ENCODE measurements around the gene GOLGA6C. TPM values are rescaled to one million over a fixed set of nuclear protein-coding genes. Genes with fewer than 3 reads are reported as not detected.

GOLGA6C gene
- total RNA-seq, 1 experiment from 2014 or later = not detected

DNA sequence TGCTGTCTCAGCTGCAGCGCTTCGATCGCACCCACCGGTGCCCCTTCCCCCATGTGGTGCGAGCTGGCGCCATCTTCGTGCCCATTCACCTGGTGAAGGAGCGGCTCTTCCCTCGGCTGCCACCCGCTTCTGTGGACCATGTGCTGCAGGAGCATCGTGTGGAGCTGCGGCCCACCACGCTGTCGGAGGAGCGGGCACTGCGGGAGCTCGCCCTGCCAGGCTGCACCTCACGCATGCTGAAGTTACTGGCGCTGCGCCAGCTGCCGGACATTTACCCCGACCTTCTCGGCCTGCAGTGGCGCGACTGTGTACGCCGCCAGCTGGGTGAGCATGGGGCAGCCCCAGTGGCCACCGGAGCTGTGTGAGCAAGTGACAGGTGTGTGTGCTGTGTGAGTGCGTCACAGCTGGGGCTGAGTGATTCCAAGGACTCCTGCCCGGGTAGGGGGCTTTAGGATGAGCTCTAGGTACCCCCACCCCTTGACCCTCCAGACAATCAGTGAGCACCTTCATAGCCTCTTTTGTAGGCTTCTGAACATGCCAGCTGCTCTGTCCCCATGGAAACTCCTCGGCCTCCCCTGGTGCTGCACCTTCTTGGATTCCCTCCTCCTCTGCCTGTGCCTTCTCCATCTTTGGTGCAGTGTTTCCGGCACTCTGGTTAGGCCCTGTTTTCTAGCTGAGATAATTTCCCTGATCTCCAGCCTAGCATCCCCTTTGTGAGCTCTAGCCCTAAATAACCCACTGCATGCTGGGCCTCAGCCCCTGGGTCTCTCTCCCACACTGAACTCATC is 49.4 kb upstream of the GOLGA6C start:
- no peak overlapping the region for H2AFZ ChIP-seq (ENCODE audit: low read length)
- H3T11ph ChIP-seq (ENCODE audit: low read length) = no peak overlapping the region
- TF ChIP-seq, protein P1, sequence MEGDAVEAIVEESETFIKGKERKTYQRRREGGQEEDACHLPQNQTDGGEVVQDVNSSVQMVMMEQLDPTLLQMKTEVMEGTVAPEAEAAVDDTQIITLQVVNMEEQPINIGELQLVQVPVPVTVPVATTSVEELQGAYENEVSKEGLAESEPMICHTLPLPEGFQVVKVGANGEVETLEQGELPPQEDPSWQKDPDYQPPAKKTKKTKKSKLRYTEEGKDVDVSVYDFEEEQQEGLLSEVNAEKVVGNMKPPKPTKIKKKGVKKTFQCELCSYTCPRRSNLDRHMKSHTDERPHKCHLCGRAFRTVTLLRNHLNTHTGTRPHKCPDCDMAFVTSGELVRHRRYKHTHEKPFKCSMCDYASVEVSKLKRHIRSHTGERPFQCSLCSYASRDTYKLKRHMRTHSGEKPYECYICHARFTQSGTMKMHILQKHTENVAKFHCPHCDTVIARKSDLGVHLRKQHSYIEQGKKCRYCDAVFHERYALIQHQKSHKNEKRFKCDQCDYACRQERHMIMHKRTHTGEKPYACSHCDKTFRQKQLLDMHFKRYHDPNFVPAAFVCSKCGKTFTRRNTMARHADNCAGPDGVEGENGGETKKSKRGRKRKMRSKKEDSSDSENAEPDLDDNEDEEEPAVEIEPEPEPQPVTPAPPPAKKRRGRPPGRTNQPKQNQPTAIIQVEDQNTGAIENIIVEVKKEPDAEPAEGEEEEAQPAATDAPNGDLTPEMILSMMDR (conservative IDR thresholded peaks at IDR 0.05) = no peak
- H3K56ac ChIP-seq (ENCODE audit: insufficient read length, low read depth, low read length) = no peak overlapping the region
- H4K8ac ChIP-seq (replicated peaks; ENCODE audit: insufficient read length, low read depth, low read length) = no peak overlapping the region
- no peak overlapping the region for H3K4ac ChIP-seq (ENCODE audit: low read depth, low read length)
- H3K27me3 ChIP-seq (ENCODE audit: insufficient read depth, low read length) = no peaks in the 10 kb centered on the region
- no peak overlapping the region for H2BK12ac ChIP-seq (ENCODE audit: insufficient read length, low read depth, low read length)
- DNase-seq = no peak
- no peak overlapping the region for H3K18ac ChIP-seq (ENCODE audit: insufficient read length, low read depth, low read length)
- H3K23ac ChIP-seq (ENCODE audit: insufficient read length, low read depth, low read length) = no peak overlapping the region
- no peaks in the 10 kb centered on the region for H3K9me3 Mint-ChIP-seq
- H3K27me3 Mint-ChIP-seq (ENCODE audit: low read depth) = no peaks in the 10 kb centered on the region; the same call in 1 of the 2 replicates
- peaks cover 3% of the 10 kb centered on the region for H4K20me1 ChIP-seq (ENCODE audit: control insufficient read depth, insufficient read depth, insufficient read length)
- H4K91ac ChIP-seq (ENCODE audit: insufficient read length, low read depth, low read length) = no peak overlapping the region
- no peak overlapping the region for H2AK5ac ChIP-seq (ENCODE audit: insufficient read length, low read length)
- no peak overlapping the region for H2BK20ac ChIP-seq (ENCODE audit: low read depth, low read length, poor library complexity, severe bottlenecking)
- no peak overlapping the region for H3K9ac ChIP-seq (ENCODE audit: extremely low read depth, insufficient read length, low read length)
- H3K27ac Mint-ChIP-seq = peak overlapping the region in 2 of 3 experiments; percentile 11 to 66; a peak in 4 of 7 replicates
- peaks cover 4% of the 10 kb centered on the region for H3K4me1 ChIP-seq (ENCODE audit: insufficient read depth, low read length)
- H3K14ac ChIP-seq (ENCODE audit: insufficient read depth, low read length) = no peak overlapping the region
- peaks cover 22% of the 10 kb centered on the region; the same call in 1 of the 2 replicates for H3K79me2 ChIP-seq (ENCODE audit: insufficient read depth, low read length)
- peaks cover 7% of the 10 kb centered on the region for H3K79me1 ChIP-seq (ENCODE audit: insufficient read depth, low read depth, low read length, poor library complexity, severe bottlenecking)
- no peaks in the 10 kb centered on the region for H3K9me3 ChIP-seq (ENCODE audit: control insufficient read depth, low read depth, low read length)
- no peak overlapping the region for H3K27ac ChIP-seq (ENCODE audit: insufficient read length, low read depth, low read length)
- peaks cover 36 to 65% (median 61%) of the 10 kb centered on the region in 3 experiments for H3K36me3 Mint-ChIP-seq (ENCODE audit: insufficient read depth in 1 of 3, low read depth in 3 of 3)
- H2BK15ac ChIP-seq (ENCODE audit: low read depth, low read length) = no peak overlapping the region
- no peak overlapping the region for H3K4me2 ChIP-seq (ENCODE audit: insufficient read depth, insufficient read length, low read length)
- no peak overlapping the region for H2BK120ac ChIP-seq (ENCODE audit: low read depth, low read length, poor library complexity, severe bottlenecking)
- WGBS (ENCODE audit: extremely low coverage, insufficient read length, low lambda C conversion rate) = no CpG with 5 or more reads among the region's 32 CpGs
- H4K5ac ChIP-seq (ENCODE audit: insufficient read length, low read depth, low read length) = no peak overlapping the region
- H3K23me2 ChIP-seq (ENCODE audit: insufficient read length, low read depth, low read length, poor library complexity, severe bottlenecking) = no peaks in the 10 kb centered on the region
- peaks cover 10 to 13% of the 10 kb centered on the region in 2 experiments for H3K4me1 Mint-ChIP-seq
- H3K4me3 Mint-ChIP-seq = peak overlapping the region in 1 of 2 experiments; percentile 21; a peak in 1 of 5 replicates
- H2BK5ac ChIP-seq (ENCODE audit: insufficient read length, low read length) = no peak overlapping the region

Measured in H9 (cell line).